Stimulated activated CD8-positive, alpha-beta memory T cell treated with anti-CD3 and anti-CD28 coated beads, Interleukin-7, amount 100 ng/mL, for 4 hours (primary cell): ENCODE measurements around the gene NDUFA9.

ENCODE experiments used
- DNase-seq, 2 donors: peaks; one replicate each; pipeline ENCODE4 v3.0.0-alpha.2; 2020; ENCODE audit warnings: low read depth in 2 of 2

The NDUFA9 gene

DNA sequence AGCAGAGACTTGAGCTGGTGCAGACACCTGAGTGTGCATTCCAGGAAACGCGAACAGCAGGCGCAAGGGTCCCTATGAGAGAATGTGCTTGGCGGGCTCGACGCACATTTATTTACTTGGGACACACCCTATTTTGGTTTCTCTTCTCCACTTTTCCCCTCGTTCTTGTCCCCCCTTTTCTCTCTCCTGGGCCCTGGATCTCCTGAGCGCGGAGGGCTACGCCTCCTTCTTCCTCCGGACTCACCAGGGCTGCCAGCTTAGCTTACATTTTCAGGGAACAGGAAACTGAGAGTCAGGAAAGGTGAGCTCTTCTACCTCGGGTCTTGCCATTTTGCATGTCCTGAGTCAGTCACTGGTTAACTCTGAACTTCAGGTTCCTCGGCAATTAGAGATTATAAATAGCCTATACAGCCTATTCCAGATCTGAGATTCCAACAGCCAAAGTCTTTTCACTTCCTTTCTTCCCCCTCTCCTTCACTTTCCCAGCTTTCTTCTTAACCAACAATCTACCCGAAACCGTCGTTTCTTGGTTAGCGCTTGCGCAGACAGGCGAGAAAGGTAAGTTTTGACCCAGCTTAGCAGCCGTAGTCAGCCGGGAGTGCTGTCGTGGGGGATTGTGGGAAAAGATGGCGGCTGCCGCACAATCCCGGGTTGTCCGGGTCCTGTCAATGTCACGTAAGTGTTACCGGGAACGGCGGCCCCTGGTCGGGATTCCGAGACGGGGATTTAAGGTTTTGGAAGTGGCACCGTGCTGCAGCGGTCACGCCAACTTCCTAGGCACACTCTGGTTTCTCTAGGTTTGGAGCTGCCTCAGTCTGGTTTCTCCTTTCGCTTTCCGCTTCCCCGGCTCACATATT, at the start of gene NDUFA9, which contains the start of gene AKAP3:
NDUFA9 (plus strand) TSS at position 614 of the 857 bp plus-strand sequence; CDS start at position 627, 13 bp downstream.
AKAP3 (minus strand) TSS at position 551 of the 857 bp plus-strand sequence. CDS start 10,855 bp downstream, outside the sequence.
- peak; percentile 65 to 71 for DNase-seq

DNA sequence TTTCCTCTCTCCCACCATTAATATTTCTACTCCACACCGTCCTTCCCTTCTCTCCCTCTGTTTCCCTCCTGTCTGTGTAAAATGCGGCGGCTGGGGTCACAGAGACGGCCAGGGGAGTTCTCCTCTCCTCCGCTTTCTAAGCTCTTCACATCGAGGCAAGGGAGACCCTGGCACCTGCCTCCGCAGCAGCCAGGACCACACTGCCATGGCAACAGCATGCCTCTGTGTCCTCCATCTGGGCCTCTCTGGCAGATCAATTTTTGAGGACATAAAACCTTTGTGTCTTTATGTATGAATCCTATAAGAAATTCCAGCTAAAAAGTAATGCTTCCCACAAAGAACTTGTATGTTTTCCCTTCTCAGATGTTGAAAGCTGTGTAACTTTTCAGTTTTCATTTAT, 45.5 kb upstream of the NDUFA9 start:
- no peak for DNase-seq

- DNase-seq = no peak
Measured at GRCh38 chr12:4603946-4604345, 45.0 kb upstream of the NDUFA9 start.

DNA sequence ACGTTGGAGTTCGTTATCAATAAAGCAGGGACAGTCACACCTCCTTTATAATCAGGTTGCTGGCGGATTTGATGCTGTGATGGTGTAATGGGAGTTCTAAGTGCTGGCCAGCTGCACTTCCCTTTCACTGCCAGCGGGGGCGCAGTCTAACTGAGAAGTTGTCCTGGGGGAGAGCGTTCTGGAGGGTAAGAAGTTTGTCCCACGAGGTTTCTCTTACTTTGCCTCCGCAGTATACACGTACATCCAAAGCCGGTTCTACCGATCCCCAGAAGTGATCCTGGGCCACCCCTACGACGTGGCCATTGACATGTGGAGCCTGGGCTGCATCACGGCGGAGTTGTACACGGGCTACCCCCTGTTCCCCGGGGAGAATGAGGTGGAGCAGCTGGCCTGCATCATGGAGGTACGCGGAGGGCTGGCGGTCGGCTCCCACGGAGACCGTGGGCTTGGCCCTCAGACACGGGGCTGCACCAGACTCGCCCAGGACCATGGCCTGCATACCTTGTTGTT, 44.2 kb upstream of the NDUFA9 start:
- peak; percentile 58 to 69 for DNase-seq

DNA sequence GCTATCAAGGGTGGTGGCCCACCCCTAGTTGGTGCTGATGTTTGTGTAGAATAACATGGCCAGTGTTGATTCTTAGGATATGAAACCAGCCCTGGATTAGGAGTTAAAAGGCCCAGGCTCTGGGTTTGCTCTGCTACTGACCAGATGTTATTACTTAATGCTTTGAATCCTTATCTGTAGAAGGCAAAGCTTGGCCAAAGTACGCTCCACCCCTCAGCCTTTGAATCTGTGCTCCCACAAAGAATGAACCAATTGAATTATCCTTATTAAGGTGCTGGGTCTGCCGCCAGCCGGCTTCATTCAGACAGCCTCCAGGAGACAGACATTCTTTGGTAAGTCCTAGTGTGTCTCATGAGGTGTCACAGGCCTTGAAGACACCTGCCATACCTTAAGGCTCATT, 41.9 kb upstream of the NDUFA9 start:
- no peak for DNase-seq

DNA sequence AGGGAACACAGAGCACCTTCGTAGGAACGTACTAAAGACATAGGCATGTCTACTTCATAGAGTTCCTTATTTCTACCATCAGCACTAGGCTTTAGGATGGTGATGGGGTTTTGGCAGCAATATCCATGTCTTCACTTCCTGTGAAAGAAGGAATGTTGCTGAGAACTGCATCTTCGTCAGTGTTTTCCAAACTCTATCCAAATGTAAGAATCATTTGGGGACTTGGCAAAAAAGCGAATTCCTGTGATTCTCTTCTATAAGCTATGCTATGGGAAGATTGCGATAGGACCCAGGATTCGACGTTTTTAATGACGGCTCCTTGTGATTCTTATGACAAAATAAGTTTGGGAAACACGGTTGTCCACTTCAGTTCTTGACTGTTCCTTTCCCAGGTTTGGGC, 39.8 kb upstream of the NDUFA9 start:
- DNase-seq = no peak

- no peak for DNase-seq
Measured at GRCh38 chr12:4610481-4610880, 38.4 kb upstream of the NDUFA9 start.

DNA sequence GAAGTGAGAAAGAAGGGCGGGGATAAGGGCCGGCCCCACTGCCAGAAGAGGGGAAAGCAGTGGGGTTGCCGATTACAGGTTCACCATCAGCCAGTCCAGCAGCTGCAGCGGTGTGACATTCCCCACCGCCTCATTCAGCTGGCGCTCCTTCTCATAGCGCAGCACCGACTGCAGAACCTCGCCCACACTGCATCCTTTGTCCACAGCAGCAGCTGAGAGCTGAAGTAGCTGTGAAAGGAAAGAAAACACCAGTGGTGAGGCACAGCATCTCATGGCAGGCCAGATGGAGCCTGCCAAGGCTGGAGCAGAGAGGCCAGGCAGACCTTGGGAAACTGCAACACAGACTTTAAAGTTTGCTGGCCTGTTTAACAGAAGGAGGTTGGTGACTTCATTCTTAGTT, 33.2 kb upstream of the NDUFA9 start:
- no peak for DNase-seq

DNA sequence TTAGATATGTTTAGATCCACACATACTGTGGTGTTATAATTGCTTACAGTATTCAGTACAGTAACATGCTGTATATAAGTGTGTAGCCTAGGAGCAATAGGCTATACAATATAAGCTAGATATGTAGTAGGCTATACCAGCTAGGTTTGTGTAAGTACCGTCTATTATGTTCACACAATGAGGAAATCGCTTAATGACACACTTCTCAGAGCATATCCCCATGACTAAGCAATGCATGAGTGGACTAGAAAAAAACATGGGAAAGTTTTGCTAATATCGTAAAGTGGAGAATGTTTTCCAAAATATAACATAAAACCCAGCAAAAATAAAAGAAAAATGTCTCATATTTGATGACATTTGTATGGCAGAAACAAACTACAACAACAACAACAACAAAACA, 27.4 kb upstream of the NDUFA9 start:
- DNase-seq = no peak

GRCh38 chr12:4626543-4626942, 22.4 kb upstream of the NDUFA9 start:
- DNase-seq = no peak

DNA sequence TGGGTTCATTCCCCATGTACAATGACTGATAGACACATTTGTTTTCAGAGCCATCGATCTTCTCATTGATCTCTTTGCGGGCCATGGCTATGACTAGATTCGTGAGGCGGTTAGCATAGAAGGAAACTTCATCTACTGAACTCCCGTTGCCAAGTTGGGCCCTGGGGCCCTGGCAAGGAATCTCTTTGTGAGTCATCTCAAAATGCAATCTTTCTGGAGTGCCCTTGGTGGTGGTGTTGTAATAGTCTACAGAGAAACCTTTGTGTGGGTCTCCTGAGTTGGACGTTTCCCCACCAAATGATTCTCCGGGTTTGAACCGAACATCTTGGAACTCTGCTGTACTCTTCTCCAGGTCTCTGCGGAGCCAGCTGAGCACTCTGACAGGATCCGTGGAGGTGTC, 20.5 kb upstream of the NDUFA9 start:
- DNase-seq = no peak

DNA sequence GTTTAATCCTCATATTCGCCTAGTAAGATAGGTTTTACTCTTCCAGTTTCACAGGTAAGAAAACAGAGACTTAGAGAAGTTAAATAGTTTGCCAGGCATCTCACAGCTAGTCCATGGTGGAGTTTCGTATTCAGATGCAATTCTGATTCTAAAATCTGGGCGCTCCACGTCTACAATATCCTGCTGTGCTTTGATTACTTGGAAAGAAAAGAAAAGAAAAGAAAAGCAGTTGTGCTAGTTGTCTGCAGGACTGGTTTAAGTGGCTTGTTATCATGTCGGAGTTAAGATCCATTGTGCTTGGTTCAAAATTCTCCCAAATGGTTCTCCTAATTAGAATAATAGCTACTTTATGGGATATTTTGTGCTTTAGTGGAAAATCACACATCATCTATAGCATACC, 18.7 kb upstream of the NDUFA9 start:
- DNase-seq = no peak

GRCh38 chr12:4643747-4644146, 5.2 kb upstream of the NDUFA9 start:
- no peak for DNase-seq

DNA sequence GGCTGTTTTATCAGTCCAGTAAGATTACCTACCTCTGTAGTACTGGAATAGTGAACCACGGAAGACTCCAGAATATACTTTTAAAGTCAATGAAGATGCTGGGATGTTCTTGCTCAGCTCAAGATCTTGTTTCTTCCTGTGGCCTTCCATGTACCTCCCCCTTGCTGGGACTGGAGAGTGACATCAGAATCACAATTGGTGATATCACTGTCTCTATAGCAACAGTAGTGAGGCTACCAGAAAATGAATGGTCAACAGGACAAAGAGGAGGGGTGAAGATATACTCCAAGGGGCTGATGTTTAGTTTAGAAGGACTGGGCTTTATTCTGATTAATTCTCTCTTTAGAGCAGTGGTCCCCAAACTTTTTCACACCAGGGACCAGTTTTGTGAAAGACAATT, 3.9 kb upstream of the NDUFA9 start:
- no peak for DNase-seq

DNA sequence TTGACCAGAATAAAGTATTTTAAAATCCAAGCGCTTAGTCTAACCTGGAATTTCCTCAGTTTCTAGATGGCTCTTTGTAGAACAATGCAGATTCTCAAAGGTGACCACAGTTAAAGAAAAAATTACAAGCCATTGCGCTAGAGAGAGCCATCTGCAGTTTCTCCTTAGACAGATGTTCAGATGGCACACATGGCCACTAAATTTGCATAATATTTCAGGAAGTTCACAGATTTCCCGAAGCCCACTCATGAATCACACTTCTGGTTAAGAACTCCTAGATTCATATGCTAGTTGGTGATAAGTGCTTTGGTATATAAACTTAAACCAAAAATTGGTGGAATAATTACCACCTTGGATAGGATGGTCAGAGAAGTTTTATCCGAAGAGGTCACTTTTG, 812 bp upstream of the NDUFA9 start:
- DNase-seq = no peak

DNA sequence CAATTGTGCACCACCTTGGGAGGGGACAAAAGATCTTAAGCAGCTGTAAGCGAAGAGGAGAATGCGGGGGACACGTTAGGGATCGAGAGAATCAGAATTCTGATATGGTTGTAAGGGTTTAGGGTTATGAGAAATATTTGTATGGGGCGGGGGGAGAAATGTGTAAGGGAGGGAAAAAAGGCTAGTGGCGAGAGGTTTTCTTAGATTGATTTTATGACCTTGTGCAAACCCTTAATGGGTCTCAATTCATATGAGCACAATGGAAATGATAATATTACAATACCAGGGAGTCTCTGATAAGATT, 396 bp downstream of the NDUFA9 start:
- no peak for DNase-seq

DNA sequence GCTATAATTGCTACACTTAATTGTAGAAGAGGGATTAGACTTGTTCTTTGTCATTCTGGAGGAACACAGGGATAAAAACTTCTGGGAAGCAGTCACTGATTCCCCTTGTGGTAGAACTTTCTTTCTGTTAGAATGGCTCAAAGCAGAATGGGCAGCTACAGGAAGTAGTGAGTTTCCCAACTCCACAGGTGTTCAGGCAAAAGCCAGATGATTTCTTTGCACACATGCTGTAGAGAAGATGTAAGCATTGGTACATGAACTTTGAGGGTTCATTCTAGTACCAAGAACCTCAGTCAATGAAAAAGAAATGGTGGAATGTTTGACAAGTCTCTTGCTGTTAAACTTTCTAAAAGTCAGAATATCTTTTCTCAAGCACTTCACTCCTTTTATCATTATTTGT, 4.3 kb downstream of the NDUFA9 start:
- no peak for DNase-seq

DNA sequence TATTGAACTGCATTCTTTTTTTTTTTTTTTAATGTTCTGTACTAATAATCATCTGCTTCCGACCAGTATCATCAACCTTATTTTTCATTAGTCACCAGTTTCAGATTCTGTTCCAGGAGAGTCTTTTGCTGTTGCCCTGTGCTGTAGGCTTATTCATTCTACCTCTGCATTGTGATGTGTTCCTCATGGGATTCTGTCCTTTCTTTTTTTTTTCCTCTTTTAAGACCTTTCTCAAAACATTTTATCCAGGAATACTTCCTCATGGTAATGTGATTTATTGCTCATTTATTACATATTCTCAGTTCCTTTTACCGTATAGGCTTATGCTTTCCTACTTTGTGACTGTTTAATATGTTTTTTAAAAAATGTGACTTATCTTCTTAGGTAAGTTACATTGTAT, 4.8 kb downstream of the NDUFA9 start:
- no peak for DNase-seq

DNA sequence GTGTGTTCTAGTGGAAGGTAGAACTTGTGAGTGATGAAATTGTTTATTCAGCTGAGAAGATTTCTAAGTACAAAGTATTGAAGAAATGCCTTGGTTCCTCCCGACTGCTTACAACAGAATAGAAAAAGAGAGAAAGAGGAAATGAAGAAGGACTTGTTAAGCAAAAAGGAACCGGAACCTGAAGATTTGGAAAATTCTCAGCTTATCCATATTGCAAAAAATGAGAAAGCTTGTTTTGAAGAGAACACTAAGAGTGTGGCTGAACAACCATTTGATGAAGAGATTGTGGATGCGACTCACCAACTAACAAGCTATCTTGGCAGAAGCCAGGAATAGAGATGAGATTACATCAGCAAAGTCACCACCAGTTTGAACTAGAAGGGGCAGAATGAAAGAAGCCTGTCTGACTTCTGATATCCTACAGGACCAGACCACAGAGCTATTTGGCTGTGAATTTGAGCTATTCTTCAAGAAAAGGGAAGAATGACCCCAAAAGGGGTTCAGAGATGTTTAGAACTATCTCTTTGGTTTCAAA, 15.1 kb downstream of the NDUFA9 start:
- DNase-seq = no peak

DNA sequence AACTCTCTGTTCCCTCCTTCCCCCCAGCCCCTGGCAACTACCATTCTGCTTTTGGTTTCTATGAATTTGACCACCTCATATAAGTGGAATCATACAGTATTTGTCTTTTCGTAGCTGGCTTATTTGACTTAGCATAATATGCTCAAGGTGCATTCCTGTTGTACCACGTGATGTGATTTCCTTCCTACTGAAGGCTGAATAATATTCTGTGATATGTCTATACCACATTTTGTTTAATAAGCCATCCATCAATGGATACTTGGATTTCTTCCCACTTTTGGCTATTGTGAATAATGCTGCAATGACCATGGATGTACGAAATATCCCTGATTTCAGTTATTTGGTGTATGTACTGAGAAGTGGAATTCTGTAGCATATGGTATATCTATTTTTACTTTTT, 16.3 kb downstream of the NDUFA9 start:
- no peak for DNase-seq

DNA sequence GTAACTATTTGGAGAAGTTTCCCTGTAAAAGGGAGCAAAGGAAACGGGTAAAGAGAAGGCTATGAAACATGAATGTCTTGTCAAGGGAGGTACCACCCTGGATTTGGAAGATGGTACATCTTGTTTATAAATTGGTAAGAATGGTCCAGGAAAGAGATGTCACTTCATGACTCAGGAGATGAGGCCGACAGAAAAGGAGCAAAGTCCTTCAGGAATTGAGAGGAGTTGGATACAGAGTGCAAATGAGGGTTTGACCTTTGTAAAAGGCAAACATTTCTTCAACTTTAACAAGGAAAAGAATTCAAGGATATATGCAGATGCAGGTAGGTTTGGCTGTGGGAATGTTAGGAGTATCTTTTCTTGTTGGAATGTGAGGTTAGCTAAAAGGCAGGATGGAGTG, 30.8 kb downstream of the NDUFA9 start:
- no peak for DNase-seq

GRCh38 chr12:4681732-4682131, 32.8 kb downstream of the NDUFA9 start:
- DNase-seq = no peak

- DNase-seq = no peak
Measured at GRCh38 chr12:4685317-4685716, 36.4 kb downstream of the NDUFA9 start.

DNA sequence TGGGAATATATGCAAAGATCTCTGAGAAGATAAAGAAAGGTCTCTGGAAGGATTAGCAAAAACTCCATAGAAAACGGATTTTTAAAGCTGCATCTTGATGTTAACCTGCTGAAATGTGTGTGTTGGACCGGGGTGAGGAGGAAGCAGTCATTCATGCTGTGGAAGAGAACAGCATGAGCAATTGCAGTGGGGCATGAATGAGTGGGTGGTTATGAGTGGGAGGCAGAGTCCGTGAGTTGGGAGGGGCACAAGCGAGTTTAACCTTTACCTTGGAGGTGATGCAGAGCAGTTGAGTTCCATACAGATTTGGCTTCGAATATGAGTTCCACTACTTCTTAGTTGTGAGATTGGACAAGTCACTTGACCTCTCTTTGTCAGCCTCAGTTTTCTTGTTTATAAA, 41.8 kb downstream of the NDUFA9 start:
- no peak for DNase-seq
